HEK293 (cell line): ENCODE measurements around the gene TRIM7.

Source experiments
- BCL11A ChIP-seq: fragments of 450-650 bp; formaldehyde crosslinking; IDR thresholded peaks from 2 replicates; pipeline ENCODE4 v1.5.1; 2016; ENCODE audit warnings: low read depth, missing biosample characterization, missing genetic modification characterization
- CTCF ChIP-seq: fragments of 450-650 bp; formaldehyde crosslinking; IDR thresholded peaks from 2 replicates; pipeline ENCODE4 v1.5.1; 2016; ENCODE audit warnings: missing biosample characterization, missing genetic modification characterization
- HOXA7 ChIP-seq: sonication (generic); formaldehyde crosslinking; IDR thresholded peaks from 2 replicates; pipeline ENCODE4 v1.8.1; 2022; ENCODE audit warnings: missing genetic modification reagents, borderline replicate concordance
- RBAK ChIP-seq: fragments of 450-650 bp; formaldehyde crosslinking; IDR thresholded peaks from 2 replicates; pipeline ENCODE4 v1.5.1; 2016; ENCODE audit warnings: missing biosample characterization, missing genetic modification characterization
- YY1 ChIP-seq: fragments of 450-650 bp; formaldehyde crosslinking; IDR thresholded peaks from 2 replicates; pipeline ENCODE4 v1.5.1; 2018; ENCODE audit warnings: missing biosample characterization, missing genetic modification characterization
- ZNF121 ChIP-seq: fragments of 450-650 bp; formaldehyde crosslinking; IDR thresholded peaks from 2 replicates; pipeline ENCODE4 v1.5.1; 2016; ENCODE audit warnings: missing biosample characterization, missing genetic modification characterization
- ZNF132 ChIP-seq: fragments of 450-650 bp; formaldehyde crosslinking; IDR thresholded peaks from 2 replicates; pipeline ENCODE4 v1.5.1; 2017; ENCODE audit warnings: missing biosample characterization, missing genetic modification characterization, borderline replicate concordance
- ZNF274 ChIP-seq, 2 experiments: fragments of 200-500 bp in 1 of 2; fragments of 450-650 bp in 1 of 2; sonication (Bioruptor generic) in 1 of 2; formaldehyde crosslinking in 1 of 2; IDR thresholded peaks; 2 replicates each; pipeline versions ENCODE4 v1.5.1 to v1.6.1; 2014 to 2016; ENCODE audit warnings: borderline replicate concordance in 1 of 2, inconsistent platforms in 1 of 2, low read length in 1 of 2, missing biosample characterization in 1 of 2, missing genetic modification characterization in 1 of 2
- ZNF449 ChIP-seq: fragments of 450-650 bp; formaldehyde crosslinking; IDR thresholded peaks from 2 replicates; pipeline ENCODE4 v1.5.1; 2017; ENCODE audit warnings: missing biosample characterization, mild to moderate bottlenecking, missing genetic modification characterization, moderate library complexity
- ZNF707 ChIP-seq: fragments of 450-650 bp; formaldehyde crosslinking; IDR thresholded peaks from 2 replicates; pipeline ENCODE4 v1.5.1; 2016; ENCODE audit warnings: missing biosample characterization, missing genetic modification characterization

- TF ChIP-seq CTCF (peak; percentile 71; the same call in 1 of the 2 replicates), ZNF707 (no peak), ZNF449 (tag by site-specific recombination) (no peak), ZNF132 (no peak), ZNF274 (IDR thresholded peaks at IDR 0.05; ENCODE audit: low read length) (no peak), ZNF274 (tag by site-specific recombination; IDR thresholded peaks at IDR 0.05; ENCODE audit: borderline replicate concordance) (no peak), HOXA7 (CRISPR knock-in tag) (no peak), BCL11A (tag by site-specific recombination) (no peak), YY1 (peak; percentile 24; the same call in 1 of the 2 replicates), ZNF121 (no peak), RBAK (tag by site-specific recombination) (no peak)
These were observed 32.0 kb downstream of the TRIM7 start for GRCh38 chr5:181173027-181173419.
